PC-3 (cell line): ENCODE data around the gene MRAS. TPM values are rescaled to one million over a fixed set of nuclear protein-coding genes. Genes with fewer than 3 reads are reported as not detected.

Experiments used
- ATAC-seq: fragments of 200-7000 bp; cut with Tn5 transposase; 2 replicates; pipeline ENCODE4 v1.9.1; 2020; ENCODE audit warnings: mild to moderate bottlenecking, moderate library complexity
- BruUV-seq: library from RNA; stranded (reverse); fragments of 400-500 nt; replicated peaks from 2 replicates; lab custom pipeline; 2021; lab: Mats Ljungman, UMichigan
- CTCF ChIA-PET: fragments of 300-600 bp; sonication (Branson Sonifier 250); formaldehyde crosslinking; loops from one replicate; lab custom pipeline; 2022; ENCODE audit warnings: antibody characterized with exemption; lab: Charles Lee
- POLR2A ChIA-PET: fragments of 300-600 bp; sonication (Branson Sonifier 250); formaldehyde crosslinking; loops from one replicate; lab custom pipeline; 2022; ENCODE audit warnings: antibody characterized with exemption; ENCODE audit not compliant: unreplicated experiment; lab: Charles Lee
- DNase-seq: peaks from one replicate; pipeline ENCODE4 v3.0.0-alpha.2; 2015
- H2AFZ ChIP-seq: fragments of 300-600 bp; sonication (generic); 2 replicates; pipeline ENCODE4 v1.6.0; 2016; ENCODE audit warnings: antibody characterized with exemption, low read length
- H3F3A ChIP-seq: fragments of 300-600 bp; sonication (generic); one replicate; pipeline ENCODE4 v1.6.0; 2017; ENCODE audit warnings: antibody characterized with exemption, low read length, control low read depth, mild to moderate bottlenecking; ENCODE audit not compliant: unreplicated experiment
- H3K27ac ChIP-seq: fragments of 300-600 bp; sonication (generic); 2 replicates; pipeline ENCODE4 v1.5.1; 2016; ENCODE audit warnings: mild to moderate bottlenecking, low read length
- H3K27me3 ChIP-seq: fragments of 300-600 bp; sonication (generic); 2 replicates; pipeline ENCODE4 v1.6.1; 2016; ENCODE audit warnings: low read length, mixed read lengths
- H3K36me3 ChIP-seq: fragments of 300-600 bp; sonication (generic); 2 replicates; pipeline ENCODE4 v1.6.1; 2016; ENCODE audit warnings: low read depth, mixed run types, low read length, mixed read lengths
- H3K4me1 ChIP-seq: fragments of 300-600 bp; sonication (generic); 2 replicates; pipeline ENCODE4 v1.5.1; 2016; ENCODE audit warnings: low read length; ENCODE audit not compliant: insufficient read depth
- H3K4me2 ChIP-seq: fragments of 300-600 bp; sonication (generic); 2 replicates; pipeline ENCODE4 v1.6.0; 2016; ENCODE audit warnings: low read length
- H3K4me3 ChIP-seq: fragments of 300-600 bp; sonication (generic); 2 replicates; pipeline ENCODE4 v1.5.1; 2016; ENCODE audit warnings: mild to moderate bottlenecking, low read length, mixed read lengths
- H3K79me2 ChIP-seq: fragments of 300-600 bp; sonication (generic); 2 replicates; pipeline ENCODE4 v1.6.1; 2017; ENCODE audit warnings: low read length, mixed read lengths
- H3K9ac ChIP-seq: fragments of 300-600 bp; sonication (generic); 2 replicates; pipeline ENCODE4 v1.6.0; 2016; ENCODE audit warnings: mild to moderate bottlenecking, low read length
- H3K9me2 ChIP-seq: fragments of 300-600 bp; sonication (generic); replicated peaks from 2 replicates; pipeline ENCODE4 v1.6.1; 2016; ENCODE audit warnings: mixed run types, low read length, mixed read lengths
- H3K9me3 ChIP-seq: fragments of 300-600 bp; sonication (generic); 2 replicates; pipeline ENCODE4 v1.6.1; 2016; ENCODE audit warnings: low read length, mixed read lengths
- H4K20me1 ChIP-seq: fragments of 300-600 bp; sonication (generic); 2 replicates; pipeline ENCODE4 v1.6.1; 2016; ENCODE audit warnings: low read length, mixed read lengths
- CTCF ChIP-seq: fragments of 300-600 bp; sonication (generic); conservative IDR thresholded peaks from 2 replicates; pipeline ENCODE4 v1.5.1; 2017; ENCODE audit warnings: antibody characterized with exemption, low read depth, mild to moderate bottlenecking, low read length
- EZH2 ChIP-seq: fragments of 300-600 bp; sonication (generic); IDR thresholded peaks from one replicate; pipeline ENCODE4 v1.6.1; 2017; ENCODE audit warnings: antibody characterized with exemption, mild to moderate bottlenecking, low read length; ENCODE audit not compliant: unreplicated experiment
- EZH2phosphoT487 ChIP-seq: fragments of 300-600 bp; sonication (generic); IDR thresholded peaks from 2 replicates; pipeline ENCODE4 v1.6.1; 2018; ENCODE audit warnings: mild to moderate bottlenecking, antibody characterized with exemption, low read length, borderline replicate concordance
- intact Hi-C: fragments of 100-400 bp; cut with micrococcal nuclease; formaldehyde crosslinking; loops from 2 replicates; pipeline ENCODE4 v1.9.0; 2023
- total RNA-seq: library from RNA; depleted of rRNA; stranded (reverse); fragments of >200 nt; gene quantifications from 2 replicates; pipeline ENCODE4 v1.2.3, GENCODE V29; 2014

The MRAS gene
- total RNA-seq, 1 experiment from 2014 or later: 2.8 TPM

- intact Hi-C loops: no loop called here
Observed at GRCh38 chr3:138362538-138362937, 14.2 kb downstream of the MRAS start.

GRCh38 chr3:138363322-138363721 is 14.9 kb downstream of the MRAS start:
- H3K9me3 ChIP-seq: no peaks in the 10 kb centered on the region
- no peaks in the 10 kb centered on the region for H3K27me3 ChIP-seq
- H2AFZ ChIP-seq: no peak overlapping the region
- ChIA-PET POLR2A (no interaction called here), CTCF (no interaction called here)
- H3K36me3 ChIP-seq: no peaks in the 10 kb centered on the region
- no peaks in the 10 kb centered on the region for H3F3A ChIP-seq
- no peak overlapping the region for H3K4me3 ChIP-seq
- no peaks in the 10 kb centered on the region for H3K4me1 ChIP-seq
- ATAC-seq: no peak
- no peak overlapping the region for H3K27ac ChIP-seq
- no peak overlapping the region for H3K4me2 ChIP-seq
- H3K9ac ChIP-seq: no peak overlapping the region
- BruUV-seq: no TSS peak
- intact Hi-C loops: no loop called here
- TF ChIP-seq EZH2phosphoT487 (no peak), EZH2 (no peak), CTCF (no peak)
- no peaks in the 10 kb centered on the region for H3K9me2 ChIP-seq
- H4K20me1 ChIP-seq: no peaks in the 10 kb centered on the region
- H3K79me2 ChIP-seq: no peaks in the 10 kb centered on the region
- DNase-seq: no peak

More at GRCh38 chr3:138362538-138362937, 14.2 kb downstream of the MRAS start:
- TF ChIP-seq EZH2phosphoT487 (no peak), CTCF (no peak), EZH2 (no peak)
- no peaks in the 10 kb centered on the region for H3K27me3 ChIP-seq
- H3K27ac ChIP-seq: no peak overlapping the region
- no peaks in the 10 kb centered on the region for H3K9me2 ChIP-seq
- H3K79me2 ChIP-seq: no peaks in the 10 kb centered on the region
- DNase-seq (no peak), ATAC-seq (no peak)
- H4K20me1 ChIP-seq: no peaks in the 10 kb centered on the region
- no peak overlapping the region for H2AFZ ChIP-seq
- no peak overlapping the region for H3K9ac ChIP-seq
- no peak overlapping the region for H3K4me3 ChIP-seq
- H3K4me1 ChIP-seq: no peaks in the 10 kb centered on the region
- H3F3A ChIP-seq: no peaks in the 10 kb centered on the region
- H3K4me2 ChIP-seq: no peak overlapping the region
- H3K9me3 ChIP-seq: no peaks in the 10 kb centered on the region
- no peaks in the 10 kb centered on the region for H3K36me3 ChIP-seq
- BruUV-seq: no TSS peak
- CTCF ChIA-PET: no interaction called here
- POLR2A ChIA-PET: no interaction called here

GRCh38 chr3:138364356-138365252 is 16.2 kb downstream of the MRAS start:
- Histone ChIP-seq H3K36me3 (no peaks in the 10 kb centered on the region), H3K79me2 (no peaks in the 10 kb centered on the region), H3K4me1 (no peaks in the 10 kb centered on the region), H3K9ac (no peak overlapping the region), H3K27me3 (no peaks in the 10 kb centered on the region), H3K4me2 (no peak overlapping the region), H4K20me1 (no peaks in the 10 kb centered on the region), H3K27ac (no peak overlapping the region), H2AFZ (no peak overlapping the region), H3K9me2 (no peaks in the 10 kb centered on the region), H3K4me3 (no peak overlapping the region), H3F3A (no peaks in the 10 kb centered on the region), H3K9me3 (no peaks in the 10 kb centered on the region)
- no TSS peak for BruUV-seq
- TF ChIP-seq EZH2 (no peak), EZH2phosphoT487 (no peak), CTCF (no peak)
- DNase-seq (no peak), ATAC-seq (no peak)
- intact Hi-C loops: no loop called here
- ChIA-PET CTCF (no interaction called here), POLR2A (no interaction called here)
